H9 (cell line): ENCODE results near the gene DDX1. TPM values are rescaled to one million over a fixed set of nuclear protein-coding genes. Genes with fewer than 3 reads are reported as not detected.

Experiments used
- DNase-seq: peaks from one replicate; pipeline ENCODE4 v3.0.0-alpha.2; 2017
- H2AFZ ChIP-seq: one replicate; pipeline ENCODE4 v1.6.1; 2013; ENCODE audit warnings: mild to moderate bottlenecking, low read length, control low read depth, moderate library complexity
- H2AK5ac ChIP-seq: 2 replicates; pipeline ENCODE4 v1.6.1; 2013; ENCODE audit warnings: low read length, control low read depth, mixed read lengths; ENCODE audit not compliant: insufficient read length
- H2BK120ac ChIP-seq: one replicate; pipeline ENCODE4 v1.6.1; 2013; ENCODE audit warnings: low read depth, mild to moderate bottlenecking, low read length, control low read depth, inconsistent platforms; ENCODE audit not compliant: poor library complexity, severe bottlenecking
- H2BK12ac ChIP-seq: 2 replicates; pipeline ENCODE4 v1.6.1; 2013; ENCODE audit warnings: low read length, control low read depth, mixed read lengths, low read depth; ENCODE audit not compliant: insufficient read length
- H2BK15ac ChIP-seq: 2 replicates; pipeline ENCODE4 v1.6.1; 2013; ENCODE audit warnings: low read depth, low read length, control low read depth
- H2BK20ac ChIP-seq: one replicate; pipeline ENCODE4 v1.6.1; 2013; ENCODE audit warnings: low read depth, mild to moderate bottlenecking, low read length, control low read depth, inconsistent platforms; ENCODE audit not compliant: poor library complexity, severe bottlenecking
- H2BK5ac ChIP-seq: 2 replicates; pipeline ENCODE4 v1.6.1; 2013; ENCODE audit warnings: low read length, control low read depth, mixed read lengths; ENCODE audit not compliant: insufficient read length
- H3K14ac ChIP-seq: 2 replicates; pipeline ENCODE4 v1.6.1; 2013; ENCODE audit warnings: low read length, control low read depth; ENCODE audit not compliant: insufficient read depth
- H3K18ac ChIP-seq: 2 replicates; pipeline ENCODE4 v1.6.1; 2013; ENCODE audit warnings: low read depth, mild to moderate bottlenecking, mixed read lengths, low read length, control low read depth; ENCODE audit not compliant: insufficient read length
- H3K23ac ChIP-seq: 2 replicates; pipeline ENCODE4 v1.6.1; 2013; ENCODE audit warnings: low read length, control low read depth, mixed read lengths, low read depth; ENCODE audit not compliant: insufficient read length
- H3K23me2 ChIP-seq: 2 replicates; pipeline ENCODE4 v1.6.1; 2013; ENCODE audit warnings: low read depth, mild to moderate bottlenecking, mixed read lengths, low read length, control low read depth; ENCODE audit not compliant: insufficient read length, poor library complexity, severe bottlenecking
- H3K27ac ChIP-seq: 2 replicates; pipeline ENCODE4 v1.5.1; 2013; ENCODE audit warnings: low read length, control low read depth, mixed read lengths, low read depth; ENCODE audit not compliant: insufficient read length
- H3K27me3 ChIP-seq: 2 replicates; pipeline ENCODE4 v1.6.1; 2013; ENCODE audit warnings: low read length, control low read depth, inconsistent platforms; ENCODE audit not compliant: insufficient read depth
- H3K4ac ChIP-seq: 2 replicates; pipeline ENCODE4 v1.6.1; 2013; ENCODE audit warnings: low read depth, mild to moderate bottlenecking, control low read depth, inconsistent platforms, low read length, moderate library complexity
- H3K4me1 ChIP-seq: 2 replicates; pipeline ENCODE4 v1.6.1; 2013; ENCODE audit warnings: low read length, control low read depth, inconsistent platforms; ENCODE audit not compliant: insufficient read depth
- H3K4me2 ChIP-seq: 2 replicates; pipeline ENCODE4 v1.6.1; 2013; ENCODE audit warnings: low read length, control low read depth, mixed read lengths; ENCODE audit not compliant: insufficient read length, insufficient read depth
- H3K56ac ChIP-seq: 2 replicates; pipeline ENCODE4 v1.6.1; 2013; ENCODE audit warnings: low read depth, mild to moderate bottlenecking, mixed read lengths, low read length, control low read depth; ENCODE audit not compliant: insufficient read length
- H3K79me1 ChIP-seq: 2 replicates; pipeline ENCODE4 v1.6.1; 2013; ENCODE audit warnings: low read depth, mild to moderate bottlenecking, moderate library complexity, low read length, control low read depth, inconsistent platforms; ENCODE audit not compliant: insufficient read depth, poor library complexity, severe bottlenecking
- H3K79me2 ChIP-seq: 2 replicates; pipeline ENCODE4 v1.6.1; 2013; ENCODE audit warnings: low read length, control low read depth, inconsistent platforms; ENCODE audit not compliant: insufficient read depth
- H3K9ac ChIP-seq: 2 replicates; pipeline ENCODE4 v1.6.1; 2013; ENCODE audit warnings: low read length, control low read depth, mixed read lengths; ENCODE audit not compliant: insufficient read length; ENCODE audit errors: extremely low read depth
- H3K9me3 ChIP-seq: one replicate; pipeline ENCODE4 v1.6.1; 2013; ENCODE audit warnings: low read depth, low read length, inconsistent platforms; ENCODE audit not compliant: control insufficient read depth
- H3T11ph ChIP-seq: one replicate; pipeline ENCODE4 v1.6.1; 2013; ENCODE audit warnings: mild to moderate bottlenecking, low read length, control low read depth, inconsistent platforms
- H4K20me1 ChIP-seq: one replicate; pipeline ENCODE4 v1.6.1; 2013; ENCODE audit not compliant: control insufficient read depth, insufficient read length, insufficient read depth
- H4K5ac ChIP-seq: 2 replicates; pipeline ENCODE4 v1.6.1; 2013; ENCODE audit warnings: low read depth, mild to moderate bottlenecking, mixed read lengths, low read length, control low read depth; ENCODE audit not compliant: insufficient read length
- H4K8ac ChIP-seq: replicated peaks from 2 replicates; pipeline ENCODE4 v1.6.1; 2013; ENCODE audit warnings: low read length, control low read depth, mixed read lengths, low read depth; ENCODE audit not compliant: insufficient read length
- H4K91ac ChIP-seq: 2 replicates; pipeline ENCODE4 v1.6.1; 2013; ENCODE audit warnings: low read depth, mild to moderate bottlenecking, moderate library complexity, mixed read lengths, low read length, control low read depth; ENCODE audit not compliant: insufficient read length
- H3K27ac Mint-ChIP-seq, 3 experiments: 2 replicates in 2 of 3; 3 replicates in 1 of 3; pipeline ENCODE4 v1.8.0; 2020 to 2021; ENCODE audit warnings: mixed read lengths in 3 of 3, mild to moderate bottlenecking in 1 of 3, moderate library complexity in 1 of 3
- H3K27me3 Mint-ChIP-seq: 2 replicates; pipeline ENCODE4 v1.8.0; 2021; ENCODE audit warnings: low read depth, mild to moderate bottlenecking, moderate library complexity, mixed read lengths
- H3K36me3 Mint-ChIP-seq, 3 experiments: 2 replicates in 2 of 3; 3 replicates in 1 of 3; pipeline ENCODE4 v1.8.0; 2020 to 2021; ENCODE audit warnings: low read depth in 3 of 3, mixed read lengths in 3 of 3; ENCODE audit not compliant: insufficient read depth in 1 of 3
- H3K4me1 Mint-ChIP-seq, 2 experiments: 2 replicates each; pipeline ENCODE4 v1.8.0; 2020; ENCODE audit warnings: mixed read lengths in 2 of 2
- H3K4me3 Mint-ChIP-seq, 2 experiments: 2 replicates in 1 of 2; 3 replicates in 1 of 2; pipeline ENCODE4 v1.8.0; 2020 to 2021; ENCODE audit warnings: mild to moderate bottlenecking in 2 of 2, mixed read lengths in 2 of 2, moderate library complexity in 1 of 2
- H3K9me3 Mint-ChIP-seq, 2 experiments: 2 replicates in 1 of 2; 3 replicates in 1 of 2; pipeline ENCODE4 v1.8.0; 2020; ENCODE audit warnings: mild to moderate bottlenecking in 2 of 2, mixed read lengths in 2 of 2, moderate library complexity in 1 of 2
- CTCF ChIP-seq: fragments of 200-600 bp; sonication (generic); conservative IDR thresholded peaks from 3 replicates; pipeline ENCODE4 v1.8.0; 2021; ENCODE audit warnings: antibody characterized with exemption, mild to moderate bottlenecking
- WGBS: extraction: QIAGEN DNeasy Blood & Tissue Kit; methylation state at CpG from one replicate; pipeline ENCODE4 v1.1.7; 2013; ENCODE audit warnings: missing lambda C conversion rate, low lambda C conversion rate, mixed read lengths; ENCODE audit not compliant: insufficient read length; ENCODE audit errors: extremely low coverage; 5-methylcytosine and 5-hydroxymethylcytosine counted together
- total RNA-seq: library from RNA; stranded (reverse); gene quantifications from 2 replicates; pipeline ENCODE4 v1.2.1, GENCODE V29; 2021

DDX1 gene
- total RNA-seq, 1 experiment from 2014 or later, result 120 TPM

GRCh38 chr2:15630121-15630977, 38.7 kb downstream of the DDX1 start:
- H3K27me3 ChIP-seq, result no peaks in the 10 kb centered on the region

More at GRCh38 chr2:15630121-15630977, 38.7 kb downstream of the DDX1 start:
- Histone ChIP-seq H3K27ac (no peak overlapping the region), H3K23me2 (no peaks in the 10 kb centered on the region), H3K9ac (no peak overlapping the region), H3K79me2 (no peaks in the 10 kb centered on the region), H2BK20ac (no peak overlapping the region), H3K4me2 (no peak overlapping the region), H2BK5ac (no peak overlapping the region), H3K4ac (no peak overlapping the region), H2BK15ac (no peak overlapping the region), H2AFZ (no peak overlapping the region), H3K9me3 (no peaks in the 10 kb centered on the region), H4K8ac (no peak overlapping the region), H3K79me1 (no peaks in the 10 kb centered on the region), H3K23ac (no peak overlapping the region), H2AK5ac (no peak overlapping the region), H3K18ac (no peak overlapping the region), H4K20me1 (no peaks in the 10 kb centered on the region), H3K4me1 (no peaks in the 10 kb centered on the region), H3K56ac (no peak overlapping the region), H3T11ph (no peak overlapping the region), H3K14ac (no peak overlapping the region), H4K5ac (no peak overlapping the region), H4K91ac (no peak overlapping the region), H2BK120ac (no peak overlapping the region), H2BK12ac (no peak overlapping the region)
- DNase-seq, result no peak
- Mint-ChIP-seq H3K4me3 (no peak overlapping the region), H3K9me3 (no peaks in the 10 kb centered on the region), H3K36me3 (peaks cover 28 to 78% (median 74%) of the 10 kb centered on the region in 3 experiments; a peak in 6 of 7 replicates), H3K27ac (no peak overlapping the region; a peak in 1 of 7 replicates), H3K27me3 (no peaks in the 10 kb centered on the region), H3K4me1 (0 out of 4 replicates have a peak, but pooled peaks cover 0 to 2% of the 10 kb centered on the region in 2 experiments)
- no CpG with 5 or more reads among the region's 4 CpGs for WGBS
- no peak for TF ChIP-seq CTCF
